Hematopoietic multipotent progenitor cell treated with erythropoietin and hydrocortisone succinate and interleukin-3 and kit ligand, for 4 days (in vitro differentiated cells): ENCODE results near the gene KANSL1.
A peak's percentile ranks its signal among the peaks of the same experiment; 100 is the strongest.

ENCODE experiments used
- DNase-seq: peaks from one replicate; pipeline ENCODE4 v3.0.0-alpha.2; 2015

KANSL1 gene

DNA sequence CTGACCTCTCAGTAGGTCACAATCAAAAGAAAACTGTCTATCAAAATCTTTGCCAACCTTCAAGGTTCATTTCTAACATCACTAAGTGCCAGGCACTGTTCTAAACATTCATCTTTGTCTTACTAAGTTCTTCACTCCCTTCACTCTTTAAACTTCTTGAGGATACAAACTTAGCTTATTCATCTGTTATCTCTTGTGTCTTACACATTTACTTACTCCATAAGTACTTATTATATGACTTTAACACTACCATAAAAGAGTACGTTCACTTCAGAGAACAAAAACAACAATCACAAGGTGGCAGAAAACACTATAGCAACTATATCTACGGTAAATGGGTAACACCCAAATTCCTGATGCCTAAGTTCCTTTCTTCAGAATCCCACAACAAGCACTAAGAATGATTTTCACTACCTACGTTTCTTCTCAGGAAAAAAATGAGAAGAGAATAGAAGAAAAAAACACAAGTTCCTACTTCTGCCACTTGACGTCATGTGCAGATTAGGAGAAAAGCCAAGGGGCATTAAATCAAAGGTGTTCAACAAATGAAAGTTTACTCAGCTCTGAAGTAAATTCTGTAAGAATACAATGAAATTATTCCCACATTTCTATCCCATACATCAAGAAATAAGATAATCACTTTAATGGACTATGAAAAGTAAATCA, 29.2 kb downstream of the KANSL1 start:
- no peak for DNase-seq

DNA sequence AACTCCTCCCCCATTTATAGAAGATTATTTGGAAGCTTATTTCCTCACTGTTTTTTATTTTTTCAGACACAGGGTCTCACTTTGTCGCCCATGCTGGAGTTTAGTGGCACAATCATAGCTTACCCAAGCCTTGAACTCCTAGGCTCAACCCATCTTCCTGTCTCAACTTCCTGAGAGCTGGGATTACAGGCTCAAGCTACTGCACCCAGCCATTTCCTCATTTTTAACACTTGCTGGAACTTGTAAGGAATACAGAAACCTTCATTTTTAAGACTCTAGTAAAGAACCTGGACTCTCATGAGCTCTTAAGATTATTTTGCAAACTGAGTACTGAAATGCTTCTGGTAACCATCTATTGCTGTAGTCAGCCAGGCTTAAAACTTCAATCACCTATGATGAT, 29.9 kb downstream of the KANSL1 start:
- no peak for DNase-seq

DNA sequence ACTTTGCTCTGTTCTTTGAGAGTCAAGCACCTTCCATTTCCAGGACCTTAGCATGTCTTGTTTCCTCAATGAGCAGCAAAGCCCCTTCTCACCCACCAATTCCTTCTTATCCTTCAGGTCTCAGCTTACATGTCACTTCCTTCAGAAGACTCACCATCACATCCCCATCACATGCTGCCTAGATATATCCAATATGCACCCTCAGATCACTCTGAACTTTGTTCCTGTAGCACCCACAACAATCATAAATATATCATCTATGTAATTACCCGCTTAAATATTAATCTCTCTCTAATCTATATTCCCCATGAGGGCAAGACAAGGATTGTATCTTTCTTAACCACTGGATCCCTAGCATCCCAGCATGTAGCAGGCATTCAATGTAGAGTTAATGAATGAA, 30.4 kb downstream of the KANSL1 start:
- DNase-seq: no peak

DNA sequence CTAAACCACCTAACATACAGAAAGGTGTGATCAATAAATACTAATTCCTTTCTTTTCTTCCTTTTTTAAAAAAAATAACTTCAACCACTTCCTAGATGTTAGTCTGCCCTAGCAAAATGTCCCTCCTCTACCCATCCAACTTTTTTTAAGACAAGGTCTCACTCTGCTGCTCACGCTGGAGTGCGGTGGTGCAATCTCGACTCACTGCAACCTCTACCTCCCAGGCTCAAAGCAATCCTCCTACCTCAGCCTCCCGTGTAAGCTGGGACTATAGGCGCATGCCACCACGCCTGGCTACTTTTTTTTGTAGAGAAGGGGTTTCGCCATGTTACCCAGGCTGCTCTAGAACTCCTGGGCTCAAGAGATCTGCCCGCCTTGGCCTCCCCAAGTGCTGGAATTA, 33.1 kb downstream of the KANSL1 start:
- no peak for DNase-seq

DNA sequence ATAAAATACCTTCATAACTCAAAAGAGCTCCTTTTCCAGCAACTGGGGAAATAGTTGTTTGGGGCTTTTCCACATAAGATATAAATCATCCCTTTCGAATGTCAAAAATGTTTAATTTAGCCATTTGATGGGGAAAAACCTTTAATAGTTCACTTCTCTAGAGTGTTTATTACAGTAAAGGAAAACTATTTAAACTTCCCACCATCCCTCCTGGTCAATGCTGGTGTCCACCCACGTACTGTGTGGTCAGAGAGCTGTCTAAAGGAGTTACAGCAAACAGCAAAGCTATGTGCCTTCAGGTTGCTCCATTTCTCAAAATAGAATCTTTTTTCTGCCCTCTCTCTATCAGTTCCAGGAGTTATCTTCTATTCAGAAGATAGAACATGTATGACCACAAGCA, 33.5 kb downstream of the KANSL1 start:
- no peak for DNase-seq

DNA sequence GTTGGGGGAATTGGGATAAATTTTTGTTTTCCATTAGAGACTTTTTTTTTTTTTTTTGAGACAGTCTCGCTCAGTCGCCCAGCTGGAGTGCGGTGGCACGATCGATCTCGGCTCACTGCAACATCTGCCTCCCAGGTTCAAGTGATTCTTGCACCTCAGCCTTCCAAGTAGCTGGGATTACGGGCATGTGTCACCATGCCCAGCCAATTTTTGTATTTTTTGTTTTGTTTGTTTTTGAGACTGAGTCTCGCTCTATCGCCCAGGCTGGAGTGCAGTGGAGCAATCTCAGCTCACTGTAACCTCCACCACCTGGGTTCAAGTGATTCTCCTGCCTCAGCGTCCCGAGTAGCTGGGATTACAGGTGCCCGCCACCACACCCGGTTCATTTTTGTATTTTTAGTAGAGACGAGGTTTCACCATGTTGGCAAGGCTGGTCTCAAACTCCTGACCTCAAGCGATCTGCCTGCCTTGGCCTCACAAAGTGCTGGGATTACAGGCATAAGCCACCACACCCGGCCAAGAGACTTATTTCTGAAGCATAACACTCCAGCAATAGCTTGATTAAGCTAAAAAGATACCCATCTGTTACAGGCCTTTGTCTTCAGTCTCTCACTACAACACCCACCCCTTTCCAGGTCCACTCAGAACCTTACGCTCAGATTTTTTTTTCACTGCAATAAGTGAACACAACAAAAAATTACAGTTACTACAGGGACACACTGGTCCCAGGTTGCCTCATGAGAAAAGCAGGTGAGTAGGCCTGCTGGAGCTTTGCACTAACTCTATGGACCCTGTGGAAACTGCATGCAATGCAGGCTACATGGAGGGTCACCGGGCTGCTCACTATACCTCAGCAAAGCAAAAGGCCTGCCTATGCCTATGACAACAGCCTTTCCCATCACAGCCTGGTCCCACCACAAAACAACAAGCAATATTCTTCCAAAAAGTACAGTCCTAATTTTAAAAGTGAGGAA, 34.6 kb downstream of the KANSL1 start:
- DNase-seq: no peak

DNA sequence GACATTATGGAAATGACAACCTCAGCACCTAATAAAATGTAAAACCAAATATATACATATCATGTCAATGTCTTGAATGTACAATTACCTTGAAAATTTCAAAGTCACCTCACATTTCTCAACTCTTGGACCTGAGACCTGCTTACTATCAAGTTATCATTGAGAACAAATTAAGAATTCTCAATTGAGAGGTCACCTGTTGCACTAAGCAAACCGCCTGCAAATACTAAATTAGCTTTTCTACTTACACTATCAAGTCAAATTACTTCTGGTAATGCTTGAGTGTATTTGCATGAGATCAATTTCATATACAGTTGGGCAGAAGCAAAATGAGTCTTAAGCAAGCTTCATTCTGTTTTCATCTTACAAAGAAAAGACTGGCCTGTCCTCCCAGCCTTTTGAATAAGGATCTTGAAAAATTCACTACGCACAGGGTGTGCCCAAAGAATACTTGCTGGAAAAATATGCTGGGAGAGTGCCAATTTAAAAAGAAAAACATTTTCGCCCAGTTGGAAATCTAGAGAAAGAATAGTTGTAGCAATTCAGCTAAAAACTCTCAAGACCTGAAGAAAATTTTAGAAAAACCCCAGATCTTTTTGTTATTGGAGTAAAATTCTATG, 35.7 kb downstream of the KANSL1 start:
- no peak for DNase-seq

DNA sequence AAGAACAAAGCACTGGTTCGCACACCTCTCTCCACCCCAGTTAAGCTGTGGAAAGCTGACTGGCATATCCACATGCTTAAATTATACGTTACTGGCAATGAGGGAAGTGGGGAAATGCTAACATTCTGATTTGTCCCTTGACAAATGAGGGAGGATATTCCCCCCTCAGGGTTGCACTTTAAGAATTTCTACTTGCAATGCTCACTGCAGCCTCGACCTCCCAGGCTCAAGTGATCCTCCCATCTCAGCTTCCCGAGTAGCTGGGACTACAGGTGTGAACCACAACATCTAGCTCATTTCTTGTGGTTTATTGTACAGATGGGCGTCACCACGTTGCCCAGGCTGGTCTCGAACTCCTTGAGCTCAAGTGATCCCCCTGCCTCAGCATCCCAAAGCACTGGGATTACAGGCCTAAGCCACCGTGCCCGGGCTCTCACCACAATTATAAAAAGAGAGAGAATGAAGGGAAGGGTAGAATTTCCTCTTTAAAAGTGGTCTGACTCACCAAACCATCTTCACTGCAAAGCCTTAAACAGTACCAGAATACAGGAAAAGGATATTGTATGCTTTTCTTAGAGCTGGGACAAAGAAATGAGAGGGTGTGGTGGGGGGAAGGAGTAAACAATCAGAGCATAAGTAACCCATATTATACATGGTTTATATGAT, 38.9 kb downstream of the KANSL1 start:
- DNase-seq: peak; percentile 21

DNA sequence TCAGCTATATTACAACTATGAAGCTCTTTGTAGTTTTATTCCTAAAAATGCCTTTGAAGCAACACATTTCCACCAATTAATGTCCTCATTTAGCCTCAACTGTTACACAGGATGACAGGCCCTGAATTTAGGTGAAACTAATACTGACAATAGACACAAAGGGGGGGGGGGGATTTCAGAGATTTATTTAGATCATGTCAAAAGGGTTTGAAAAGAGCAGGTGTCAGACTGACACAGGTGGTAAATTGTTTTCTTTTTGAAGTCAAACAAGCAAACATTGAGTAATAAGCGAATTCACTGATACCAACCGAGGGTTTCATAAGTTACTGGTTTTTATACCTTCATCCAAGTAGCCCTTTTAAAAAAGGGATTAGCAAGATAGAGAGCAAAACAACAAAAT, 40.8 kb downstream of the KANSL1 start:
- DNase-seq: no peak

DNA sequence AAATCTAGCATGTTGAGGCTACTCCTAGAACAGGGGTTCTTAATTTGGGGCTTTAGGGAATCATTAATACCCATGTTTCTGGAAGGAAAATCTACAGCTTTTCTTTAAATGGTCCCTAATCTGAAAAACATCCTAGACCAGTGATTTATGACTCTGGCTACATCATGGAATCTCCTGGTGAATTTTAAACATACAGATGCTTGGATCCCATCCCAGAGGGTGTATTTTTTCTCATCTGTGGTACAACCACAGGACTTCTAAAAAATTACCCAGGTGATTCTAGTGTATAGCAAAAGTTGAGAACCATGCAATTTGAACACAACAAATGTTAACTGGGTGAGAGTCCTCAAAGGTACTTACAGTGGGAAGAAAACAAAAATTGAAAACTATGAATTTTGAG, 41.5 kb downstream of the KANSL1 start:
- no peak for DNase-seq

DNA sequence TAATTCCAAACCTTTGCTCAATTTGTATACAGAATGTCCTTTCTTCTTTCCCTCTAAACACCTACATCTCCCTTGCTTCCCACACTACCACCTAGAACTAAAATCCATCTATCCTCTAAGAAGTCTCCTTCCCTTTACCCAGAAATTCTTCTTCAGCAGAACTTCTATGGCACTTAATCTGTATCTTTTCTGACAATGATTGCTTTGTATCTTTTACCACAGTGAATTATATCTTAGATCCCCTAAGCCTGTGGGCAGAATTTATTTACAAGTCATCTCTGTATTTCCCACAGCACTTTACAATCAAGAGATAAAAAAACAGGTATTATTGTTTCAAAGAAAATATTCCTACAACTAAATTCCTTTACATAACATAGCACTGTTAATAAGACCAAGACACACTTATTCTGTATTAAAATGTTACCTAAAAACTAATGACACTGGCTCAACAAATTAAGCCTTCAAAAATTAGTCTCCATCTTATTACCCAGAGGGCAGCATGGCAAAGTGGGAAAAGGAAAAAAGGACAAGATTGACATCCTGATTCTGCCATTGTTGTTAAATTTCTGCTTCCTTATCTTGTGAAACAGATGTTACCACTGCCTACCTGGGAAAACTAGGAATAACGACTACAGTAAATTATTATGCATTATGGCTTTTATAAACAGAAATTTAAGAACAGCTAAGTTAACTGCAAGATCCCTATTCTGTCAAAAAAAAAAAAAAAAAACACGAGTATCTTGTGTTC, 42.8 kb downstream of the KANSL1 start:
- no peak for DNase-seq

DNA sequence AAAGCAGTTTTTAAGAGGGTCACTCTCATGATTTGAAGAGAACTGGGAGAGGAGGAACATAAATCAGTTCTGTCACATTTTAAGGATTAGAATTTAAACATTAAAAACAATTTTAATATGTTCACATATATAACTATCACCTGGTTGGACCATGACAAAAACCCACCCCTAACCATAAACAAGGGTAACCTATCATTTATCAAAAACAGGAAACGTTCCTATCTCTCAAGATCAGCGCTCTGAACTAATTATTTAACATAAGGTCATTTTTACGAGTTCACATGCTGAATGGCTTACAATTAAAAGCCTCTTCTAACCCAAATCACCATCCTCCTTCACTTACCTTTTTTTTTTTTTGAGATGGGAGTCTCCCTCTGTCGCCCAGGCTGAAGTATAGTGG, 45.0 kb downstream of the KANSL1 start:
- peak; percentile 35 for DNase-seq

DNA sequence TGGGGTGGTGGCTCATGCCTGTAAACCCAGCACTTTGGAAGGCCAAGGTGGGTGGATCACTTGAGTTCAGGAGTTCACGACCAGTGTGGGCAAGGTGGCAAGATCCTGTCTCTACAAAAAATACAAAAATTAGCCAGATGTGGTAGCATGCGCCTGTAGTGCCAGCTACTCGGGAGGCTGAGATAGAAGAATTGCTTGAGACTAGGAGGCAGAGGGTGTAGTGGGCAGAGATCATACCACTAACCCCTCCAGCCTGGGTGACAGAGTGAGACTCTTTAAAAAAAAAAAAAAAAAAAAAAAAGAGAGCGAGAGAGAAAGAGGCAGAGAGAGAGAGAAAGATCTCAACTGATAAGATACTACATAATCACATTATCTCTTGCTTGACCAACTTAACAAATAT, 45.9 kb downstream of the KANSL1 start:
- no peak for DNase-seq

DNA sequence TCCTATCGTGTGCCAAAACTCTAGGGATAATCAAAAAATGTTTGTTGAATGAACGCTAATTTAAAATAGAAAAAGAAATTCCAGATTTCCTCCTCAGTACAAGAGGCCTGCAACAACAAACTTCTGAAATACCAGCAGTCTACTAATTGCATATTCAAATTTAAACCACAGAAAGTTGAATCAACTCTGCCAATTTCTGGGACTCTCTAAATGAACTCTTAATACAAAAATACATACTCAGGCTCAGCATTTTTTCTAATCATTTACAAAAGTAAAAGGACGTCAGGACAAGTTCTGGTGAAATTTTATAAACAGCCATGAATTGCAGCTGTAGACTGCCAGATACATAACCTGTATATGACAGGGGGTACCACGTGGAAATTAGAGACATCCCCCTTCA, 49.0 kb downstream of the KANSL1 start:
- DNase-seq: no peak

DNA sequence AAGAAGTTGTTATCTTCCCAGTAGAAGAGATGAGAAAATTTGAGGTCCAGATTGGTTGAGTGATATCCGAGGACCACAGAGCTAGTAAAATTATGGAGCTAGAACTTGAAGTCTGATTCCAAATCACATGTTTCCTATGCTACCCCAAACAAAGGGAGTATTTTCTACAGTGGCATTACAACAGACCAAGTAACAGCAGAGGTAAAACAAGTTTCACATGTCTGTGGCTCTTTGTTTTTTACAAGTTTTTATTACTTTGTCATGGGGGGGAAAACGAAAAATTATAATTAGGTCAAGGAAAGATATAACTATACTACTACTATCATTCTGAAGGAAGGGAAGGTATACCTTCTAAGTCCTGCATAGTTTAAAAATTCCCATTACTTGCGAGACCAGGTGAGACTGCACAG, 49.4 kb downstream of the KANSL1 start:
- no peak for DNase-seq

DNA sequence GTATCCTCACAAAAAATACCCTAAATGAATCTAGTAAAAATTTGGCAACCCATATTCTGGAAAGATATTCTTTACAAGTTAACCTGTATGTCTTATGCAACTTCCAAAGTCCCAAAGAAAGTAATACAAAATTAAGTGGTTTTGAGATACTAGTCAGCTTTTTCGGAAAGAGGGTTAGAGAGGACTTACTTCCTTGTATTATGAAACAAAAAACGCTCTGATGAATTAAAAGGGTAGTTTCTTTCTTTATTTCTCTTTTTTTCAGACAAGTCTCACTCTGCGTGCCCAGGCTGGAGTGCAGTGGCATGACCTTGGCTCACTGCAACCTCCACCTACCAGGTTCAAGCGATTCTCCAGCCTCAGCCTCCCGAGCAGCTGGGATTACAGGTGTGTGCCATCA, 51.6 kb downstream of the KANSL1 start:
- DNase-seq: peak; percentile 53

DNA sequence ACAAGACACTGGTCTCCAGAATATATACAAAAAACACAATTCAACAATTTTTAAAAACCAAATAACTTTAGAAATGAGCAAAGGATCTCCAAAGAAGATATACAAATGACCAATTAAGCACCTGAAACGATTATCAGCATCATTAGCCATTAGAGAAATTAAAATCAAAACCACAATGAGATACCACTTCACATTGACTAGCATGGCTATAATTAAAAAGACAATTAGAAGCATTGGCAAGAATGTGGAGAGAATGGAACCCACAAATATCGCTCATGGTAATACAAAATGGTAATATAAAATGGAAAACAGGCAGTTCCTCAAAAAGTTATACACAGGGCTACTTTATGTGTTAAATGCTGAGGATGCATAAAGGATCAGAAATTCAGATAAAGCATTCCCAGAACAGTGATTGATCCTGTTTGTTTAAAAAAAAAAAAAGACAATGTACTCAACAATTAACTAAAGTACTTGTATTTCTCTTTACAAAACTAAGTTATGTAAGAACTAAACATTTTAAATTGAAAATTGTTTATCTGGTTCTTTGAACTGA, 52.5 kb downstream of the KANSL1 start:
- no peak for DNase-seq

DNA sequence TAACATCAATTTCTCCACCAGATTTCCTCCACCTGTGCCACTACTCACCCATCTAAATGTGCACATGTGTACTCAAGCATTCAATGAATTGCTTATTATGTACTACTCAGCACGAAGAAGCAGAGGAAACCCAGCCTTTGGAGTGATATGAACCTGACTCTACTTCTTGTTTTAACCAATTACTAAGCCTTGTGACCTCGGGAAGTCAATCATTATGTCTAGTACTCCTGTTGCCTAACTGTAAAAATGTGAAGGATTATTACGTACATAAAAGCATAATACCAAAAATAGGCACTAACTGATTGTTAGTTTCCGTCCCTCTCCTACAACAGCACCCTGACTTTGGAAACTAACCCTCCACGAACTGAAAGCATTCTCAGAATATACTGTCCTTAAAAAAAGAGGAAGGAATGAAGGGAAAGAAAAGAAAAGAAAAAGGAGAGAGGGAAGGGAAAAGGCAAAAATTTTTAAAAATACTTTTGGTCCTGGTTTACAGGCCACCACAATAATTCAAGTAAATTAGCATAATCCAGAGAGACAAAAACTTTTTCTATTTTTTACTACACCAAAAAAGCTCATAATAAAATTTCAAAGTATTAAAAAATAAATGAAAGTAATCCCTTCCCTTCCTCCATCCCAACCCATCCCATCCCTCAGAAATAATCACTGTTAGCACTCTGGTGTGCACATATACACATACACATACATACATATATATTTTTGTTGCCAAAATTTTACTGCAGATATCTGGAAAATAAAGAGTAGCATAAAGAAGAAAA, 53.6 kb downstream of the KANSL1 start:
- DNase-seq: peak; percentile 30

DNA sequence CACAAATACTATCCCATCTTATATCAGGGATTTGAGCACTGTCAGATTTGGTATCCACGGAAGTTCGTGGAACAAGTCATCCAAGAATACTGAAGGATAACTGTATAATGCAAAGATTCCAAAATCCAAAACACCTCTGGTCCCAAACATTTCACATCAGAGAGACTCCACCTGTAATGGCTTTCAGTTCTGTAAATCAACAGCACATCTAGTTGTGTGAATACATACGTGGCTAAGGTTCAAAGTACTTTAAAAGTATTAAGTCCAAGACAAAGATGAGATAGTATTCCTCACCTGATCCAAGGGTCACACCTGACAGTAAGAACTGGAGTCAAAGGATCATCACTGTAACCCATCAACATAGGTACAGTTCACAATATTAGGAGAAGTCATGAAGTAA, 54.8 kb downstream of the KANSL1 start:
- no peak for DNase-seq

DNA sequence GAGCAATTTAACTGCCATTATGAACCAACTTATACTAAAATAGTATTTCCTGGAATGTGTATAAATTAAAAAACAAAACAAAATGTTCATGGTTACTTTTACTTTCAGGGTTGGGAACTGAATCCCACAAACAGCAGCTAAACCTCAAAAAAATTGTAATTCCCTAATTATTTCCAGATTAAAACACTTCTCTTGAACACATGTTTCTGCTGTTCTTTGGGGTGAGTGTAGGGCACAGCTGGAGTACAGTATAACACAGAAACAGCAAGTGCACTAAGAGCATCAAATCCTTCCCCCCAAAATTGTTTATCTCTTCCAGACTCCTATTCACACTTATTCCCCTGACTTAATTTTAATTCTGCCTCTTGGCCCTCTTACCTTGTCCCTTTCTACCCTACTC, 56.4 kb downstream of the KANSL1 start:
- DNase-seq: no peak

DNA sequence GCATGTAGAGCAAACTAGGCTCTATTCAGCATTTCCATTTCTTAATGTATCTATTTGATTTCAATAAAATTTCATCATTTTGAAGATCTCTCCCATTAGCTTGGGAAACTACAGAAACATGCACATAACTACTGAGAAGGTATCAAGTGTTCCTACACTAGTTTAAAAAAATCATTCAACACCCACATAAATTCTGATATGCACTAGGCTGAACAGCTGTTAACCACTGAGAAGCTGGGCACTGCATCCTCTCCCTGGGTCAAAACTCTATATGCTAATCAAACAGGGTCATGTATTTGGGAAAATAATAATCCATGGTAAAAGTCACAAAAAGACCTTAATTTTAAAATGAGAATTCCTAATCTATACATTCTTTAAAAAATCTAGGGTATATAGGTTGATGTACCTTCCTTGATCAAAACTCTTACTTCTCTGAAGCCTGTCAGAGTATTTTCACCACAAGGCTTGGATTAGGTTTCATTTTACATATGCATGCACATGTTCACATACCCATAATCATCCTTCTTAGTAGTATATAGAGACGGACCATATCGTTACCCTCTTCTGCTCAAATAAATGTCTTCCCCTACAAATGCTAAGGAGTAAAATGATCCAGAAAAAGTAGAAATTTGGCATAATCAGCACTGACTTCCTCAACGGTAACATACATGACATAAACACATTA, 57.2 kb downstream of the KANSL1 start:
- no peak for DNase-seq
